Measurements from ENCODE around the gene RREB1. TPM values are rescaled to one million over a fixed set of nuclear protein-coding genes. Genes with fewer than 3 reads are reported as not detected.

The RREB1 gene
- total and polyA plus RNA-seq, 7 experiments from 2014 or later: 4.2 to 56.7 (median 49.2) TPM

GRCh38 chr6:7088076-7088742 lies 19.6 kb upstream of the RREB1 start:
- Histone ChIP-seq H3K4me1 (ENCODE audit: control insufficient read depth in 2 of 2, insufficient read depth in 2 of 2, low read length in 2 of 2) (peaks cover 20 to 27% of the 10 kb centered on the region in 2 donors), H3K4me3 (ENCODE audit: low read length) (peak overlapping the region; percentile 29), H3K27ac (ENCODE audit: low read depth, low read length) (peak overlapping the region; percentile 58), H3K9me3 (ENCODE audit: control insufficient read depth in 2 of 3, low read length in 3 of 3) (no peaks in the 10 kb centered on the region), H3K27me3 (ENCODE audit: control insufficient read depth in 2 of 2, insufficient read depth in 2 of 2, low read length in 2 of 2) (no peaks in the 10 kb centered on the region), H3K36me3 (ENCODE audit: control insufficient read depth in 2 of 3, insufficient read depth in 3 of 3, low read length in 3 of 3) (no peaks in the 10 kb centered on the region)
- DNase-seq (peak in 1 of 9 donors; percentile 14), ATAC-seq (no peak)
- H3K27ac Mint-ChIP-seq: peak overlapping the region; percentile 11 to 95 (median 88)
- H3K27me3 Mint-ChIP-seq: peaks cover 0 to 62% (median 0%) of the 10 kb centered on the region in 5 donors
- H3K36me3 Mint-ChIP-seq: peaks cover 0 to 5% (median 0%) of the 10 kb centered on the region in 5 donors
- peaks cover 0 to 8% (median 3%) of the 10 kb centered on the region in 11 donors for H3K9me3 Mint-ChIP-seq
- H3K4me3 Mint-ChIP-seq: peak overlapping the region; percentile 35 to 93 (median 83)
- ChIA-PET CTCF (interaction anchor here (1.3 to 2.7 kb wide), 3 partner anchors 7 to 329 kb away, joined by 4 to 10 read pairs (median 9); partner anchors contain the start of gene RREB1), POLR2A (interaction anchor here (0.7 to 2.8 kb wide), 7 partner anchors 10 to 45 kb away, joined by 3 to 23 read pairs (median 11); partner anchors contain the start of gene RREB1)
- peaks cover 21 to 42% (median 39%) of the 10 kb centered on the region in 7 donors for H3K4me1 Mint-ChIP-seq
- intact Hi-C loops (cut with micrococcal nuclease): no loop called here

- no peaks in the 10 kb centered on the region for H3K4me1 ChIP-seq (ENCODE audit: control insufficient read depth in 2 of 2, insufficient read depth in 2 of 2, low read length in 2 of 2)
- DNase-seq (no peak), ATAC-seq (no peak)
- H3K27me3 ChIP-seq (ENCODE audit: control insufficient read depth in 2 of 2, insufficient read depth in 2 of 2, low read length in 2 of 2): no peaks in the 10 kb centered on the region
- Mint-ChIP-seq H3K27ac (no peak overlapping the region), H3K4me1 (peaks cover 0 to 14% (median 5%) of the 10 kb centered on the region in 7 donors), H3K4me3 (no peak overlapping the region), H3K27me3 (peaks cover 0 to 46% (median 0%) of the 10 kb centered on the region in 5 donors), H3K9me3 (no peaks in the 10 kb centered on the region), H3K36me3 (no peaks in the 10 kb centered on the region)
- intact Hi-C loops (cut with micrococcal nuclease): no loop called here
- H3K9me3 ChIP-seq (ENCODE audit: control insufficient read depth in 2 of 3, low read length in 3 of 3): no peaks in the 10 kb centered on the region
- CTCF ChIA-PET: no interaction called here
- no peaks in the 10 kb centered on the region for H3K36me3 ChIP-seq (ENCODE audit: control insufficient read depth in 2 of 3, insufficient read depth in 3 of 3, low read length in 3 of 3)
- POLR2A ChIA-PET: interaction anchor here (1.9 kb wide), 1 partner anchor 25 kb away, joined by 3 read pairs; no protein-coding TSS in a partner anchor
- no peak overlapping the region for H3K4me3 ChIP-seq (ENCODE audit: low read length)
- no peak overlapping the region for H3K27ac ChIP-seq (ENCODE audit: low read depth, low read length)
These were observed 8.8 kb upstream of the RREB1 start for GRCh38 chr6:7098993-7099392.

- Mint-ChIP-seq H3K27me3 (peaks cover 0 to 46% (median 0%) of the 10 kb centered on the region in 5 donors), H3K4me1 (peaks cover 0 to 14% (median 5%) of the 10 kb centered on the region in 7 donors), H3K27ac (no peak overlapping the region), H3K36me3 (no peaks in the 10 kb centered on the region), H3K9me3 (no peaks in the 10 kb centered on the region), H3K4me3 (no peak overlapping the region)
- no peaks in the 10 kb centered on the region for H3K27me3 ChIP-seq (ENCODE audit: control insufficient read depth in 2 of 2, insufficient read depth in 2 of 2, low read length in 2 of 2)
- ATAC-seq (no peak), DNase-seq (no peak)
- intact Hi-C loops (cut with micrococcal nuclease): loop anchor here (10.0 kb wide), 2 partner anchors 345 to 415 kb away; no protein-coding TSS in a partner anchor
- H3K9me3 ChIP-seq (ENCODE audit: control insufficient read depth in 2 of 3, low read length in 3 of 3): no peaks in the 10 kb centered on the region
- no peak overlapping the region for H3K4me3 ChIP-seq (ENCODE audit: low read length)
- H3K27ac ChIP-seq (ENCODE audit: low read depth, low read length): no peak overlapping the region
- ChIA-PET CTCF (interaction anchor here (0.6 kb wide), 1 partner anchor 9 kb away, joined by 4 read pairs; no protein-coding TSS in a partner anchor), POLR2A (interaction anchor here (1.9 kb wide), 1 partner anchor 26 kb away, joined by 3 read pairs; no protein-coding TSS in a partner anchor)
- H3K36me3 ChIP-seq (ENCODE audit: control insufficient read depth in 2 of 3, insufficient read depth in 3 of 3, low read length in 3 of 3): no peaks in the 10 kb centered on the region
- H3K4me1 ChIP-seq (ENCODE audit: control insufficient read depth in 2 of 2, insufficient read depth in 2 of 2, low read length in 2 of 2): no peaks in the 10 kb centered on the region
These were observed 7.5 kb upstream of the RREB1 start for GRCh38 chr6:7100072-7100752.

GRCh38 chr6:7100753-7101081 lies 7.0 kb upstream of the RREB1 start:
- intact Hi-C loops (cut with micrococcal nuclease): loop anchor here (10.0 kb wide), 2 partner anchors 346 to 416 kb away; no protein-coding TSS in a partner anchor
- H3K4me1 Mint-ChIP-seq: peaks cover 0 to 14% (median 5%) of the 10 kb centered on the region in 7 donors
- H3K36me3 Mint-ChIP-seq: no peaks in the 10 kb centered on the region

GRCh38 chr6:7101290-7101689 lies 6.5 kb upstream of the RREB1 start:
- no peak overlapping the region for H3K27ac ChIP-seq (ENCODE audit: low read depth, low read length)
- DNase-seq (no peak), ATAC-seq (no peak)
- Mint-ChIP-seq H3K36me3 (no peaks in the 10 kb centered on the region), H3K27ac (no peak overlapping the region), H3K4me1 (peaks cover 0 to 14% (median 8%) of the 10 kb centered on the region in 7 donors), H3K4me3 (no peak overlapping the region), H3K9me3 (no peaks in the 10 kb centered on the region), H3K27me3 (peaks cover 0 to 45% (median 0%) of the 10 kb centered on the region in 5 donors)
- CTCF ChIA-PET: interaction anchor here (0.9 kb wide), 1 partner anchor 14 kb away, joined by 3 read pairs; no protein-coding TSS in a partner anchor
- H3K4me1 ChIP-seq (ENCODE audit: control insufficient read depth in 2 of 2, insufficient read depth in 2 of 2, low read length in 2 of 2): no peaks in the 10 kb centered on the region
- H3K27me3 ChIP-seq (ENCODE audit: control insufficient read depth in 2 of 2, insufficient read depth in 2 of 2, low read length in 2 of 2): no peaks in the 10 kb centered on the region
- POLR2A ChIA-PET: interaction anchor here (1.4 kb wide), 1 partner anchor 14 kb away, joined by 3 read pairs; no protein-coding TSS in a partner anchor
- H3K4me3 ChIP-seq (ENCODE audit: low read length): no peak overlapping the region
- no peaks in the 10 kb centered on the region for H3K36me3 ChIP-seq (ENCODE audit: control insufficient read depth in 2 of 3, insufficient read depth in 3 of 3, low read length in 3 of 3)
- H3K9me3 ChIP-seq (ENCODE audit: control insufficient read depth in 2 of 3, low read length in 3 of 3): no peaks in the 10 kb centered on the region
- intact Hi-C loops (cut with micrococcal nuclease): loop anchor here (10.0 kb wide), 2 partner anchors 346 to 416 kb away; no protein-coding TSS in a partner anchor

More at GRCh38 chr6:7100753-7101081, 7.0 kb upstream of the RREB1 start:
- Histone ChIP-seq H3K4me3 (ENCODE audit: low read length) (no peak overlapping the region), H3K27me3 (ENCODE audit: control insufficient read depth in 2 of 2, insufficient read depth in 2 of 2, low read length in 2 of 2) (no peaks in the 10 kb centered on the region), H3K27ac (ENCODE audit: low read depth, low read length) (no peak overlapping the region), H3K36me3 (ENCODE audit: control insufficient read depth in 2 of 3, insufficient read depth in 3 of 3, low read length in 3 of 3) (no peaks in the 10 kb centered on the region), H3K9me3 (ENCODE audit: control insufficient read depth in 2 of 3, low read length in 3 of 3) (no peaks in the 10 kb centered on the region), H3K4me1 (ENCODE audit: control insufficient read depth in 2 of 2, insufficient read depth in 2 of 2, low read length in 2 of 2) (no peaks in the 10 kb centered on the region)
- H3K9me3 Mint-ChIP-seq: no peaks in the 10 kb centered on the region
- ATAC-seq (no peak), DNase-seq (no peak)
- ChIA-PET CTCF (interaction anchor here (0.9 kb wide), 1 partner anchor 14 kb away, joined by 3 read pairs; no protein-coding TSS in a partner anchor), POLR2A (interaction anchor here (1.9 kb wide), 1 partner anchor 27 kb away, joined by 3 read pairs; no protein-coding TSS in a partner anchor)
- no peak overlapping the region for H3K4me3 Mint-ChIP-seq
- H3K27ac Mint-ChIP-seq: no peak overlapping the region
- H3K27me3 Mint-ChIP-seq: peaks cover 0 to 45% (median 0%) of the 10 kb centered on the region in 5 donors

GRCh38 chr6:7104752-7105151 lies 3.0 kb upstream of the RREB1 start:
- intact Hi-C loops (cut with micrococcal nuclease): loop anchor here (5.0 to 10.0 kb wide), 6 partner anchors 93 to 492 kb away; no protein-coding TSS in a partner anchor
- DNase-seq (no peak), ATAC-seq (no peak)
- peaks cover 4 to 22% (median 16%) of the 10 kb centered on the region in 7 donors for H3K4me1 Mint-ChIP-seq
- no peaks in the 10 kb centered on the region for H3K9me3 ChIP-seq (ENCODE audit: control insufficient read depth in 2 of 3, low read length in 3 of 3)
- peaks cover 0 to 16% (median 0%) of the 10 kb centered on the region in 3 experiments for H3K36me3 ChIP-seq (ENCODE audit: control insufficient read depth in 2 of 3, insufficient read depth in 3 of 3, low read length in 3 of 3)
- H3K36me3 Mint-ChIP-seq: no peaks in the 10 kb centered on the region
- H3K27me3 ChIP-seq (ENCODE audit: control insufficient read depth in 2 of 2, insufficient read depth in 2 of 2, low read length in 2 of 2): no peaks in the 10 kb centered on the region
- CTCF ChIA-PET: no interaction called here
- no peak overlapping the region for H3K4me3 Mint-ChIP-seq
- no peak overlapping the region for H3K4me3 ChIP-seq (ENCODE audit: low read length)
- H3K27ac ChIP-seq (ENCODE audit: low read depth, low read length): no peak overlapping the region
- POLR2A ChIA-PET: interaction anchor here (3.6 kb wide), 1 partner anchor 18 kb away, joined by 15 read pairs; no protein-coding TSS in a partner anchor
- H3K27ac Mint-ChIP-seq: no peak overlapping the region
- H3K4me1 ChIP-seq (ENCODE audit: control insufficient read depth in 2 of 2, insufficient read depth in 2 of 2, low read length in 2 of 2): peaks cover 0 to 4% of the 10 kb centered on the region in 2 donors
- peaks cover 0 to 28% (median 0%) of the 10 kb centered on the region in 5 donors for H3K27me3 Mint-ChIP-seq
- H3K9me3 Mint-ChIP-seq: no peaks in the 10 kb centered on the region

Measured in naive thymus-derived CD4-positive, alpha-beta T cell (primary cell).